SHP77 (cell line): ENCODE results near the gene SYNGR3.
"Not testable (repeated sequence)": the region's sequence is repeated elsewhere in the genome, so short reads cannot be mapped to it uniquely, and the experiment has no call there.

Source experiments
- DNase-seq, 2 experiments: peaks; one replicate each; lab custom pipeline; 2025; lab: John Stamatoyannopoulos, UW

Gene SYNGR3

GRCh38 chr16:1959269-1960039 lies 30.3 kb upstream of the SYNGR3 start, which contains the start of gene NDUFB10:
NDUFB10 (plus strand) TSS chr16:1959538; CDS start chr16:1959625, 87 bp downstream.
- peak; percentile 65 to 88 for DNase-seq

DNA sequence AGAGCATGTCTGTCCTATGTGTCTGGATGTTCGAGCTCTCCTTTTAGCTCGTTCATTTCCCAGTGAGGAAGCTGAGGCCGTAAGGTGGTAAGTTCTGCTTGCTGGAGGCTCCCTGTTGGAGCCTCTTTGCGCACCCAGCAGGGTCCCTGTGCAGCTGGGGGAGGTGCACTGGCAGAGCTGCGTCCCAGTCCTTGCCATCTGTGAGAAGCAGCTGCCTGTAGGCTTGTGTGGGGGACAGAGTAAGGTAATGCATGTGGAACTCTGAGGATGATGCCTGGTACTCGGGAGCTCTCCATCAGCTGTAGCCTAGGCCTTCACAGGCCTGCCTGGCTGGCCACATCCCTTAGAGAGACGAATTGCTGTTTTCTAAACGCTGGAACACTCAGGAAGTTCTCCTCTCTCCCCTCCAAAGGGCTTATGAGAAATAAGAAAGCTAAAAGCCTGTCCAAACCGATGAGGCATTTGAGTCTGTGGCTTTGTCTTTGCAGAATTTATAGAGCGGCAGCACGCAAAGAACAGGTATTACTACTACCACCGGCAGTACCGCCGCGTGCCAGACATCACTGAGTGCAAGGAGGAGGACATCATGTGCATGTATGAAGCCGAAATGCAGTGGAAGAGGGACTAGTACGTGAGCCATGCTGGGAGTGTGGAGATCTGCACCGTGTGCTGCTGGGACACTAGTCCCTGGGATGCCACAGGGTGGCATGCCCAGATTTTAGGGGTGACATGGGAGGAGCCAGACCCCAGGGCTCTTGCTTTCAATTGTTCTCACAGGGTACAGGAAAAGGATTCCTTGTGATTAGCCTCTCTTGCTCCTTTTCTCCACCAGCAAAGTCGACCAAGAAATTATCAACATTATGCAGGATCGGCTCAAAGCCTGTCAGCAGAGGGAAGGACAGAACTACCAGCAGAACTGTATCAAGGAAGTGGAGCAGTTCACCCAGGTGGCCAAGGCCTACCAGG lies 28.8 kb upstream of the SYNGR3 start:
- peak; percentile 47 to 69 for DNase-seq

GRCh38 chr16:1961651-1962067 lies 28.1 kb upstream of the SYNGR3 start:
- no peak for DNase-seq

DNA sequence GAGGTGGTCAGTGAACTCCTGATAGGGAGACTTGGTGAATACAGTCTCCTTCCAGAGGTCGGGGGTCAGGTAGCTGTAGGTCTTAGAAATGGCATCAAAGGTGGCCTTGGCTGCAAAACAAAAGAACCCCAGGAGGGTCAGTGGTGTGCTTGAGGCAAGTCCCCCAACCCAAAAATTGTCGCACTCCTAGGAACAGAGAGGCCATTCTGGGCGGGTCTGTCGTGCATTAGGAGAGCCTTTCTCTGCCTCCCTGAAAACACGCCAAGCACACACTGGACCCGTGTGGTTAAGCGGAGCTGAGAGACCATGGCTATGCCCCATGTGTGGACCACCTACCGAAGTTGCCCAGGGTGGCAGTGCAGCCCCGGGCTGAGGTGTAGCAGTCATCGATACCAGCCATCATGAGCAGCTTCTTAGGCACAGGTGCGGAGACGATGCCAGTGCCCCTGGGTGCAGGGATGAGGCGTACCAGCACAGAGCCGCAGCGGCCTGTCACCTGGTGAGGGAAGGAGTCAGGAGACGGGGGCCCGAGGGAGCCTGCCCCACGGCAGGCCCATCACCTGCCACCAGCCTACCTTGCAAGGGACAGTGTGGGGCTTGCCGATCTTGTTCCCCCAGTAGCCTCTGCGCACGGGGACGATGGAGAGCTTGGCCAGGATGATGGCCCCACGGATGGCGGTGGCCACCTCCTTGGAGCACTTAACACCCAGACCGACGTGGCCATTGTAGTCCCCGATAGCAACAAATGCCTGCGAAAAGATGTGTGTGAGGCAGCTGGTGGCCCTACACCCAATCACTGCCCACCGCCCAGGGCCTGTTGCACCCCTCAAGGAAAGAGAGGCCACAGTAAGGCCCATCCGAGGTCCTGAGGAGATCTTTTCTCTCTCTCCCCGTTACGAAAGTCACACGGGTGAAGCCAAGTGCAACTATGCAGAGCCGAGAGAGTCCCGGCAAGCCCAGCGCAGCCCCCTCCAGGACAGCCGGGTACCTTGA lies 27.3 kb upstream of the SYNGR3 start:
- not testable (repeated sequence) for DNase-seq

DNA sequence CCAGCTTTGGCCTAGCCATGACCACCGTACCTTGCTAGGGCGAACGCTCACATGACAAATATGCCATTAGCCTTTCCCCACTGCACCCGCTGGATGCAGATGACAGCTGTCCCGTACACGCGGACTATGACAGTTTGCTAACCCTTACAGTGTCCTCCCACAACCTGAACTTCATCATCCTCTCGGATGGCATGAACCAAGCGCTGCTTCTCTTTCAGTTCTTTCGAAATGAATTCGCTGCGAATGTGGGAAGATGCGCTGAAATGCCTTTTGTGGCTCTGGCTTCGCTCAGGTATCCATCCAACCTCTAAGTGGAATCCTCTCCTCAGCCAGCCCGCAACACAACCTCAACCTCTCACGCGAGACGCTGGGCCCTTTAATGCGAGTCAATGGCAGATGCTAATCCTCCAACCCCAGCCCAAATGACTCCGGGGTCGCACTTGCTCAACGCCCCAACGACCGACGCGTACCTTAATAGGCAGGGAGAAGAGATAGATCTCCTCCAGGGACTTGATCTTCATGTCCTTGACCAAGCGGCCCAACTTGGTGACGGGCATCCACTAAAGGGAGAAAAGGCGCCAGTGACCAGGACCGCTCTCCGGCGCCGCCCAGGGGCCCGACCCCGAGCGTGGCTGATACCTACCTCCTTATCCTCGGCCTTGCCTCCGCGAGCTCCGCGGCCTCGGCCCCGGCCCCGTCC lies 25.8 kb upstream of the SYNGR3 start:
- DNase-seq, result no peak

DNA sequence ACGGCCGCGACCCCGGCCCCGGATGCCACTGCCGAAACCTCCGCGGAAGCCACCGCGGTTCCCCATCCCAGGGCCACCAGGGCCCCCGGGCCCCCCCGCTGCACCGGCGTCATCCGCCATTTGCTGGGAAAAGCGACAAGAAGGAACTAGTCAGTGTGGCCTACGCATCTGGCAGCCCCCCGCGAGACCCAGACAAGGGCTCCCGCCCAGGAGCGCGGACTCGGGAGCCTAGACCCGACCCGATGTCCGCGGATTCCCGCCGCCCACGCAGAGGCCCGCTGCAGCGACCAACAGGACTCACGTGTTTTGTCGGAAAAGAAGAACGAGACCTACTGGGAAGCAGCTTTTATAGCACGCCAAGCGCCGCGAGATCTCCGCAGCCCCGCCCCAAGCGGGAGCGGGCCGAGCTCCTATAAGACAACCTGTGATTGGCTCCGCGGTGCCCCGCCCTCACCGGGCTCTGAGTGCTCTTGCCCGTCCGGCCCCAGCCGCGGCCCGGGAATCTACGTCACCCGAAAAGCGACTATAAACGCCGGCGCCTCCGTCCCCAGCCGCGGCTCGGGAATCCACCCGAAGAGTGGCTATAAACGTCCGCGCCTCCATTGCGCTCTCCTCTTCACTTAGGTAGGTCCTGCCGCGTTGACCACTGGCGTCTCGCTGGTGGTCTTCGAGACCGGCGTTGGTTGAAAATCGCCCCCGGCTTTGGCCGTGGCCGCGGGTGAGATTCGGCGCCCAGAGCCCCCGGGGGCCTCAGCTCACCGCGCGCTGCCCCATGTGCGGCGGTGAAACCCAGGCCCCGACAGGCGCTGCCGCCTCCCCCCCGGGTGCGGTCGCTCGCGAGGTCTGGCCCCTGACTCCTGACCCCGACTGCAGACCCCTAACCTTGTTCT lies 25.0 kb upstream of the SYNGR3 start, which contains the start of gene RPS2:
Gene RPS2, minus strand, starts transcription at position 321 of the 890 bp plus-strand sequence. Its CDS starts 201 bp downstream, at position 120.
- peak; percentile 94 to 98 for DNase-seq

DNA sequence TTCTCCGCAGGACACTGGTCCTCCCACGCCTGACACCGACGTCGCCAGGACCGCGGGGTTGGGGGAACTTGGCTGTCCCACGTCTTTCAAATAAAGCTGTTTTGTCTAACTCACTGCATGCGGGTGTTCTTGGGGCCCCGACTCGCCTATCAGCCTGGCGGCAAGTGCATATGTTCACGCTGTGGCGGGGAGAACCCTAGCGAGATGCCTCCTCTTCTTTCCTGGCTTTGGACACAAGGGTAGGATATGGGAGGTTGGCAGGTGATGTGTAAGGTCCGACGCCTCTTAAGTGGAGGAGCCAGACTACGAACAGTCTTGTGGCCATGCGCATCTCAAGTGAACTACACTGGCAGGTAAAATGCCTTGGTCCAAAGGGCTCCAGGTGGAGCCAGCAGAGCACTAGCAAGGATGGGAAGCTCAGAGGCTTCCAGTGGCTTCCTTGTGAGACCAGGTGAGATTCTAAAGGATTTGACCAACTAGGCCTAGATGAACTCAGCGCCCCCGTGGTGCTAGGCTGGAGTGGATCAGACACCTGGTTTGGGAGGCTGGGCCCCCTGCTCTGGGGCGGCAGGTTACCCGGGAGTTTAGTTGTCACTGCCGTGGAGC lies 24.3 kb upstream of the SYNGR3 start:
- no peak for DNase-seq

- no peak for DNase-seq
Measured at GRCh38 chr16:1966460-1966859, 23.3 kb upstream of the SYNGR3 start, which contains the start of gene RNF151. RNF151 (plus strand) TSS chr16:1966856; CDS start chr16:1966882, 26 bp downstream.

GRCh38 chr16:1968146-1968953 lies 21.4 kb upstream of the SYNGR3 start:
- DNase-seq, result no peak

GRCh38 chr16:1971796-1972489 lies 17.8 kb upstream of the SYNGR3 start, which contains the start of gene TBL3:
TBL3 (plus strand) TSS chr16:1972053; CDS start chr16:1972165, 112 bp downstream.
- peak; percentile 83 to 90 for DNase-seq

DNA sequence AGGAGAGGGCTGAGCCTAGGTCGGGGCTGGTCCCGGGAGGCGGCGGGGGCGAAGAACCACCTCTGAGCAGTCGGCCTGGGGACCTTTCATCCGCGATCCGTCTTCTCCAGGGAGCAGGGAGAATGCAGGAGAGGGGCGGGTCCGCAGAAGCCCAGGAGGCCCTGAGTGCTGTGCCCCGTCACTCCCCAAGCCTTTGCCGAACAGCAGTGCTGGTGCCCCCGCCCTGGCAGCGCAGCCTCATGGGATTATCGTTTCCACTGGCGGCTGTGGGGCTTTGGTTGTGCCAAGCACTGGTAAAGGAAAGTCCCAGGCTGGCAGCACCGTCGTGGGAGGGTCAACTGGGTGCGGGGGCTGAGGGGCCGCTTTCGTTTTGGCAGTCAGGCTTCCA lies 17.3 kb upstream of the SYNGR3 start:
- DNase-seq, result no peak

GRCh38 chr16:1973461-1974156 lies 16.2 kb upstream of the SYNGR3 start:
- no peak for DNase-seq

DNA sequence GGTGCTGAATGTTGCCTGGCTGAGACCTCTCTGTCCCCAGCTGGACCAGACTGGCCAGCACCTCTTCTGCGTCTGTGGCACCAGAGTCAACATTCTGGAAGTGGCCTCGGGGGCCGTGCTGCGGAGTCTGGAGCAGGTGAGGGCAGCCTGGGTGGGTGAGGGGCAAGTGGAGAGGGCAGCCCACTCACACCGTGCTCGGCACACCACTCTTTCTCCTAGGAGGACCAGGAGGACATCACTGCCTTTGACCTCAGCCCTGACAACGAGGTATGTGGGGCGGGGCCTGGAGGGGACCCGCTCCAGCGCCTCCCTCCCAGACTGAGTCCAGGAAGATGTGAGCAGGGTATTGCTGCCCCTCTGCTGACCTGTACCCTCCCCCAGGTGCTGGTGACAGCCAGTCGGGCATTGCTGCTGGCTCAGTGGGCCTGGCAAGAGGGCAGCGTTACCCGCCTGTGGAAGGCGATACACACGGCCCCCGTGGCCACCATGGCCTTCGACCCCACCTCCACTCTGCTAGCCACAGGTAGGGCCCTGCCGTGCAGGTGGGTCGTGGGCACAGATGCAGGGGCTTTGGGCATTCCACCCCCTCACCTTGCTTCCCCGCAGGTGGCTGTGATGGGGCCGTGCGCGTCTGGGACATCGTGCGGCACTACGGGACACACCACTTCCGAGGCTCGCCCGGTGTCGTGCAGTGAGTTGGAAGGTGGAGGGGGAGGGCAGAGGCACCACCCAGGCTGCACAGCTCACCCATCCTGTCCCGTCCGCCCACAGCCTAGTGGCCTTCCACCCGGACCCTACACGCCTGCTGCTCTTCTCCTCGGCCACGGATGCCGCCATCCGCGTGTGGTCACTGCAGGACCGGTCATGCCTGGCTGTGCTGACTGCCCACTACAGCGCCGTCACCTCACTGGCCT lies 15.4 kb upstream of the SYNGR3 start:
- no peak for DNase-seq

- DNase-seq, result no peak
Measured at GRCh38 chr16:1975432-1976215, 14.1 kb upstream of the SYNGR3 start.

DNA sequence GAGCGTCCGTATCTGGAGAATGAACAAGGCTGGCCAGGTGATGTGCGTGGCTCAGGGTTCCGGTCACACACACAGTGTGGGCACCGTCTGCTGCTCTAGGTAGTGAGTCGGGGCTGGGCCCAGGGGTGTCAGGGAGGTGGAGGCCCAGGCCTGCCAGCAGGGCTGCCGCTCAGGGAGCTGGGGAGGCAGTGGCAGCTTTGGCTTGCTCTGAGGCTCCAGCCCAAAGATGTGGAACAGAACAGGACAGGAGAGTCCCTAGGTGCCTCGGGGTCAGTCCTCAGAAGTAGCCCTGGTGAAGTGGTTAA lies 13.6 kb upstream of the SYNGR3 start:
- DNase-seq, result no peak
